SK-N-MC (cell line): ENCODE measurements around the gene TXK.

Source experiments
- EZH2 ChIP-seq: fragments of 200-600 bp; sonication (generic); IDR thresholded peaks from one replicate; pipeline ENCODE4 v1.6.1; 2017; ENCODE audit warnings: antibody characterized with exemption
- FOXP2 ChIP-seq: optimal IDR thresholded peaks from 2 replicates; pipeline ENCODE3; 2011; ENCODE audit warnings: mild to moderate bottlenecking, moderate library complexity; ENCODE audit not compliant: insufficient read depth; ENCODE audit errors: extremely low read length, control extremely low read depth
- POLR2AphosphoS5 ChIP-seq: IDR thresholded peaks from 2 replicates; pipeline ENCODE4 v1.6.1; 2012; ENCODE audit warnings: mild to moderate bottlenecking, low read depth, low read length, borderline replicate concordance

- TF ChIP-seq EZH2 (no peak), FOXP2 (no peak), POLR2AphosphoS5 (no peak)
These were observed 19.6 kb downstream of the TXK start for GRCh38 chr4:48114412-48114811.
